Epithelial cell of proximal tubule (primary cell): Measurements from ENCODE around the gene ELMO2. TPM values are rescaled to one million over a fixed set of nuclear protein-coding genes. Genes with fewer than 3 reads are reported as not detected.

Source experiments
- DNase-seq: peaks from one replicate; pipeline ENCODE4 v3.0.0-alpha.2; 2011; ENCODE audit warnings: low read depth
- H3K4me3 ChIP-seq: 2 replicates; pipeline ENCODE4 v1.5.1; 2011; ENCODE audit warnings: low read depth, mild to moderate bottlenecking, low read length
- CTCF ChIP-seq: conservative IDR thresholded peaks from 2 replicates; pipeline ENCODE4 v1.5.1; 2012; ENCODE audit warnings: low read depth, mild to moderate bottlenecking, low read length
- total RNA-seq: library from RNA; depleted of rRNA; stranded (reverse); fragments of >200 nt; gene quantifications from 2 replicates; pipeline ENCODE4 v1.2.3, GENCODE V29; 2015

ELMO2 gene
- total RNA-seq, 1 donor from 2014 or later = 20.5 TPM

- no peak overlapping the region for H3K4me3 ChIP-seq
- DNase-seq = no peak
- TF ChIP-seq CTCF = no peak
Observed at GRCh38 chr20:46419882-46420281, 13.5 kb upstream of the ELMO2 start.

GRCh38 chr20:46416839-46417238, 10.4 kb upstream of the ELMO2 start:
- no peak for TF ChIP-seq CTCF
- H3K4me3 ChIP-seq = no peak overlapping the region
- no peak for DNase-seq

GRCh38 chr20:46416421-46416820, 10.0 kb upstream of the ELMO2 start:
- no peak overlapping the region for H3K4me3 ChIP-seq
- no peak for TF ChIP-seq CTCF
- no peak for DNase-seq

- no peak for TF ChIP-seq CTCF
- H3K4me3 ChIP-seq = no peak overlapping the region
- DNase-seq = no peak
Observed at GRCh38 chr20:46415773-46416172, 9.4 kb upstream of the ELMO2 start.

- DNase-seq = no peak
- no peak for TF ChIP-seq CTCF
- no peak overlapping the region for H3K4me3 ChIP-seq
Observed at GRCh38 chr20:46414608-46415007, 8.2 kb upstream of the ELMO2 start.

- TF ChIP-seq CTCF = no peak
- H3K4me3 ChIP-seq = no peak overlapping the region
- DNase-seq = no peak
Observed at GRCh38 chr20:46411637-46412036, 5.2 kb upstream of the ELMO2 start.

- no peak overlapping the region for H3K4me3 ChIP-seq
- DNase-seq = no peak
- no peak for TF ChIP-seq CTCF
Observed at GRCh38 chr20:46408281-46408731, 1.9 kb upstream of the ELMO2 start.
